SK-N-SH (cell line): ENCODE measurements around the gene PROSER1. TPM values are rescaled to one million over a fixed set of nuclear protein-coding genes. Genes with fewer than 3 reads are reported as not detected.

Experiments used
- CTCF ChIA-PET: fragments of 300-600, 350-600 bp; formaldehyde crosslinking; extraction: SDS; loops from one replicate; lab custom pipeline; 2021; lab: Yijun Ruan, JAX
- POLR2A ChIA-PET: fragments of 350-600 bp; sonication (Branson Sonifier 250); formaldehyde crosslinking; extraction: SDS; loops from one replicate; lab custom pipeline; 2020; ENCODE audit warnings: antibody characterized with exemption, inconsistent platforms; lab: Yijun Ruan, JAX
- DNase-seq: peaks from one replicate; pipeline ENCODE4 v3.0.0; 2012
- H2AFZ ChIP-seq: fragments of 200-600 bp; sonication (generic); 2 replicates; pipeline ENCODE4 v1.8.1; 2016; ENCODE audit warnings: antibody characterized with exemption, mild to moderate bottlenecking, low read depth
- H3F3A ChIP-seq: fragments of 200-600 bp; sonication (generic); replicated peaks from 2 replicates; pipeline ENCODE3; 2016; ENCODE audit warnings: antibody characterized with exemption, mild to moderate bottlenecking; ENCODE audit not compliant: insufficient read depth
- H3K27ac ChIP-seq, 2 experiments: fragments of 200-500 bp in 1 of 2; fragments of 200-600 bp in 1 of 2; sonication (Bioruptor generic) in 1 of 2; sonication (generic), shearing (Covaris generic) in 1 of 2; 2 replicates each; pipeline versions ENCODE4 v1.5.1 to v1.6.1; 2014 to 2016; ENCODE audit warnings: low read depth in 2 of 2, inconsistent platforms in 1 of 2, low read length in 1 of 2, mild to moderate bottlenecking in 1 of 2, mixed read lengths in 1 of 2
- H3K27me3 ChIP-seq: fragments of 200-600 bp; sonication (generic), shearing (Covaris generic); 2 replicates; pipeline ENCODE4 v1.6.1; 2016; ENCODE audit warnings: mixed run types; ENCODE audit not compliant: insufficient read depth
- H3K36me3 ChIP-seq, 2 experiments: fragments of 200-500 bp in 1 of 2; fragments of 200-600 bp in 1 of 2; sonication (Bioruptor generic) in 1 of 2; sonication (generic) in 1 of 2; replicated peaks in 1 of 2; 2 replicates each; pipeline versions ENCODE3 to v1.5.1; 2014 to 2016; ENCODE audit warnings: low read length in 1 of 2, mild to moderate bottlenecking in 1 of 2; ENCODE audit not compliant: insufficient read depth in 2 of 2, control insufficient read depth in 1 of 2
- H3K4me1 ChIP-seq, 2 experiments: fragments of 200-500 bp in 1 of 2; fragments of 200-600 bp in 1 of 2; sonication (Bioruptor generic) in 1 of 2; sonication (generic), shearing (Covaris generic) in 1 of 2; 2 replicates each; pipeline versions ENCODE4 v1.5.1 to v1.6.1; 2014 to 2016; ENCODE audit warnings: low read depth in 1 of 2, low read length in 1 of 2, mixed run types in 1 of 2; ENCODE audit not compliant: insufficient read depth in 2 of 2, control insufficient read depth in 1 of 2
- H3K4me2 ChIP-seq: fragments of 200-600 bp; sonication (generic), shearing (Covaris generic); 2 replicates; pipeline ENCODE4 v1.6.1; 2017; ENCODE audit warnings: mixed run types
- H3K4me3 ChIP-seq, 2 experiments: fragments of 200-500 bp in 1 of 2; fragments of 200-600 bp in 1 of 2; sonication (Bioruptor generic) in 1 of 2; sonication (generic), shearing (Covaris generic) in 1 of 2; 2 replicates each; pipeline versions ENCODE4 v1.5.1 to v1.8.1; 2014 to 2016; ENCODE audit warnings: low read depth in 2 of 2, inconsistent platforms in 1 of 2, low read length in 1 of 2, mild to moderate bottlenecking in 1 of 2, mixed read lengths in 1 of 2, moderate library complexity in 1 of 2
- H3K79me2 ChIP-seq: fragments of 200-600 bp; sonication (generic); 2 replicates; pipeline ENCODE4 v1.8.1; 2017; ENCODE audit warnings: mild to moderate bottlenecking; ENCODE audit not compliant: insufficient read depth
- H3K9ac ChIP-seq: fragments of 200-600 bp; sonication (generic); 2 replicates; pipeline ENCODE4 v1.6.1; 2017; ENCODE audit warnings: mixed run types
- H3K9me2 ChIP-seq: fragments of 200-600 bp; sonication (generic); 2 replicates; pipeline ENCODE4 v1.6.1; 2017; ENCODE audit warnings: mixed run types
- H3K9me3 ChIP-seq: fragments of 200-600 bp; sonication (generic); 2 replicates; pipeline ENCODE4 v1.6.1; 2017; ENCODE audit warnings: mixed run types, mild to moderate bottlenecking, moderate library complexity
- H4K20me1 ChIP-seq: fragments of 200-600 bp; sonication (generic); 2 replicates; pipeline ENCODE4 v1.6.1; 2017; ENCODE audit warnings: mild to moderate bottlenecking, mixed run types; ENCODE audit not compliant: insufficient read depth
- ELF1 ChIP-seq: IDR thresholded peaks from 2 replicates; pipeline ENCODE4 v1.4.0; 2012
- EP300 ChIP-seq, 2 experiments: IDR thresholded peaks; 2 replicates each; pipeline versions ENCODE4 v1.4.0 to v1.6.1; 2012; ENCODE audit warnings: borderline replicate concordance in 1 of 2, low read depth in 1 of 2, low read length in 1 of 2
- EZH2phosphoT487 ChIP-seq: fragments of 200-600 bp; sonication (generic); IDR thresholded peaks from 2 replicates; pipeline ENCODE4 v1.6.1; 2017; ENCODE audit warnings: low read depth, mixed run types, mild to moderate bottlenecking, antibody characterized with exemption, moderate library complexity, borderline replicate concordance
- FOSL2 ChIP-seq: IDR thresholded peaks from 2 replicates; pipeline ENCODE4 v1.4.0; 2012; ENCODE audit warnings: low read depth, mild to moderate bottlenecking, moderate library complexity, borderline replicate concordance
- FOXJ3 ChIP-seq: sonication (generic); formaldehyde crosslinking; IDR thresholded peaks from 2 replicates; pipeline ENCODE4 v1.5.1; 2020; ENCODE audit warnings: mild to moderate bottlenecking, missing genetic modification reagents
- GABPA ChIP-seq: IDR thresholded peaks from 2 replicates; pipeline ENCODE4 v1.4.0; 2012; ENCODE audit warnings: low read depth, mild to moderate bottlenecking
- GATA2 ChIP-seq: sonication (generic); formaldehyde crosslinking; IDR thresholded peaks from 2 replicates; pipeline ENCODE4 v1.5.0; 2020; ENCODE audit warnings: mild to moderate bottlenecking, missing genetic modification reagents
- JUND ChIP-seq: IDR thresholded peaks from 2 replicates; pipeline ENCODE4 v1.4.0; 2012
- MEF2A ChIP-seq: IDR thresholded peaks from 2 replicates; pipeline ENCODE4 v1.4.0; 2012; ENCODE audit warnings: low read depth, borderline replicate concordance
- RCOR1 ChIP-seq: fragments of 150-350 bp; IDR thresholded peaks from 2 replicates; pipeline ENCODE4 v1.6.1; 2017; ENCODE audit warnings: antibody characterized with exemption, low read length
- RFX5 ChIP-seq: IDR thresholded peaks from 2 replicates; pipeline ENCODE4 v1.6.1; 2012; ENCODE audit warnings: mild to moderate bottlenecking, improper control_type of control experiment, low read length
- RXRA ChIP-seq: IDR thresholded peaks from 2 replicates; pipeline ENCODE4 v1.4.0; 2012; ENCODE audit warnings: low read depth, mild to moderate bottlenecking, borderline replicate concordance
- SIN3A ChIP-seq: IDR thresholded peaks from 2 replicates; pipeline ENCODE4 v1.6.1; 2012; ENCODE audit warnings: low read depth, mild to moderate bottlenecking, low read length, moderate library complexity, borderline replicate concordance
- WGBS: methylation state at CpG from one replicate; pipeline ENCODE4 v1.1.6; 2017; ENCODE audit warnings: low lambda C conversion rate; 5-methylcytosine and 5-hydroxymethylcytosine counted together
- polyA plus RNA-seq, 3 experiments: library from polyadenylated mRNA; depleted of rRNA; stranded (reverse); fragments of >200 nt; gene quantifications; 2 replicates each; pipeline ENCODE4 v1.2.3, GENCODE V29; 2012
- TF ChIP-seq, protein P1 (sequence below): IDR thresholded peaks from 2 replicates; pipeline ENCODE4 v1.4.0; 2012; ENCODE audit warnings: low read depth, borderline replicate concordance
- TF ChIP-seq, protein P2 (sequence below): fragments of 200-600 bp; sonication (generic); IDR thresholded peaks from 2 replicates; pipeline ENCODE4 v1.6.1; 2017; ENCODE audit warnings: antibody characterized with exemption, mild to moderate bottlenecking, moderate library complexity

Gene PROSER1
- polyA plus RNA-seq, 1 of the 3 experiments (the other 2 are of a cell fraction), result 14.8 TPM

DNA sequence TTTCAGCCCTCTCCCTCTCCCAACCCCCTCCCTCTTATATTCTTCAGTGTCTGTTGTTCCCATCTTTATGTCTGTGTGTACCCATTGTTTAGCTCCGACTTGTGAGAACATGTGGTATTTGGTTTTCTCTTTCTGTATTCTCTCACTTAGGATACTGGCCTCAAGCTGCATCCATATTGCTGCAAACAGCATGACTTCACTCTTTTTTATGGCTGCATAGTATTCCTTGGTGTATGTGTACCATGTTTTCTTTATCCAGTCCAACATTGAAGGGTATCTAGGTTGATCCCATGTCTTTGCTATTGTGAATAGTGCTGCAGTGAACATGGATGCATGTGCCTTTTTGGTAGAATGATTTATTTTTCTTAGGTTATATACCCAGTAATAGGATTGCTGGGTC is 18.1 kb upstream of the PROSER1 start:
- CTCF ChIA-PET, result interaction anchor here (1.6 kb wide), 1 partner anchor 556 kb away, joined by 4 read pairs; no protein-coding TSS in a partner anchor
- H3K4me2 ChIP-seq, result no peak overlapping the region
- H3K9me3 ChIP-seq, result no peaks in the 10 kb centered on the region
- no peak overlapping the region for H2AFZ ChIP-seq
- no peaks in the 10 kb centered on the region for H3F3A ChIP-seq
- H3K79me2 ChIP-seq, result no peaks in the 10 kb centered on the region
- 86% methylated on average over 1 of the region's 1 CpG for WGBS
- no peaks in the 10 kb centered on the region for H3K36me3 ChIP-seq
- POLR2A ChIA-PET, result no interaction called here
- no peaks in the 10 kb centered on the region for H3K27me3 ChIP-seq
- H4K20me1 ChIP-seq, result no peaks in the 10 kb centered on the region
- no peak overlapping the region for H3K9ac ChIP-seq
- TF ChIP-seq GABPA (no peak), MEF2A (no peak), RCOR1 (no peak), RFX5 (no peak), ELF1 (no peak), FOSL2 (no peak), EP300 (IDR thresholded peaks at IDR 0.05; ENCODE audit: borderline replicate concordance in 1 of 2, low read depth in 1 of 2, low read length in 1 of 2) (no peak), GATA2 (CRISPR knock-in tag) (no peak), FOXJ3 (CRISPR knock-in tag) (no peak), RXRA (no peak), SIN3A (no peak), JUND (no peak), EZH2phosphoT487 (no peak)
- TF ChIP-seq, protein P1, sequence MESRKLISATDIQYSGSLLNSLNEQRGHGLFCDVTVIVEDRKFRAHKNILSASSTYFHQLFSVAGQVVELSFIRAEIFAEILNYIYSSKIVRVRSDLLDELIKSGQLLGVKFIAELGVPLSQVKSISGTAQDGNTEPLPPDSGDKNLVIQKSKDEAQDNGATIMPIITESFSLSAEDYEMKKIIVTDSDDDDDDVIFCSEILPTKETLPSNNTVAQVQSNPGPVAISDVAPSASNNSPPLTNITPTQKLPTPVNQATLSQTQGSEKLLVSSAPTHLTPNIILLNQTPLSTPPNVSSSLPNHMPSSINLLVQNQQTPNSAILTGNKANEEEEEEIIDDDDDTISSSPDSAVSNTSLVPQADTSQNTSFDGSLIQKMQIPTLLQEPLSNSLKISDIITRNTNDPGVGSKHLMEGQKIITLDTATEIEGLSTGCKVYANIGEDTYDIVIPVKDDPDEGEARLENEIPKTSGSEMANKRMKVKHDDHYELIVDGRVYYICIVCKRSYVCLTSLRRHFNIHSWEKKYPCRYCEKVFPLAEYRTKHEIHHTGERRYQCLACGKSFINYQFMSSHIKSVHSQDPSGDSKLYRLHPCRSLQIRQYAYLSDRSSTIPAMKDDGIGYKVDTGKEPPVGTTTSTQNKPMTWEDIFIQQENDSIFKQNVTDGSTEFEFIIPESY, result no peak
- TF ChIP-seq, protein P2, sequence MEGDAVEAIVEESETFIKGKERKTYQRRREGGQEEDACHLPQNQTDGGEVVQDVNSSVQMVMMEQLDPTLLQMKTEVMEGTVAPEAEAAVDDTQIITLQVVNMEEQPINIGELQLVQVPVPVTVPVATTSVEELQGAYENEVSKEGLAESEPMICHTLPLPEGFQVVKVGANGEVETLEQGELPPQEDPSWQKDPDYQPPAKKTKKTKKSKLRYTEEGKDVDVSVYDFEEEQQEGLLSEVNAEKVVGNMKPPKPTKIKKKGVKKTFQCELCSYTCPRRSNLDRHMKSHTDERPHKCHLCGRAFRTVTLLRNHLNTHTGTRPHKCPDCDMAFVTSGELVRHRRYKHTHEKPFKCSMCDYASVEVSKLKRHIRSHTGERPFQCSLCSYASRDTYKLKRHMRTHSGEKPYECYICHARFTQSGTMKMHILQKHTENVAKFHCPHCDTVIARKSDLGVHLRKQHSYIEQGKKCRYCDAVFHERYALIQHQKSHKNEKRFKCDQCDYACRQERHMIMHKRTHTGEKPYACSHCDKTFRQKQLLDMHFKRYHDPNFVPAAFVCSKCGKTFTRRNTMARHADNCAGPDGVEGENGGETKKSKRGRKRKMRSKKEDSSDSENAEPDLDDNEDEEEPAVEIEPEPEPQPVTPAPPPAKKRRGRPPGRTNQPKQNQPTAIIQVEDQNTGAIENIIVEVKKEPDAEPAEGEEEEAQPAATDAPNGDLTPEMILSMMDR, result no peak
- TF ChIP-seq, all 33 proteins: peak for 0
- Histone ChIP-seq H3K27ac (no peak overlapping the region), H3K4me1 (no peaks in the 10 kb centered on the region; a peak in 1 of 4 replicates), H3K9me2 (no peaks in the 10 kb centered on the region), H3K4me3 (no peak overlapping the region)
- no peak for DNase-seq

DNA sequence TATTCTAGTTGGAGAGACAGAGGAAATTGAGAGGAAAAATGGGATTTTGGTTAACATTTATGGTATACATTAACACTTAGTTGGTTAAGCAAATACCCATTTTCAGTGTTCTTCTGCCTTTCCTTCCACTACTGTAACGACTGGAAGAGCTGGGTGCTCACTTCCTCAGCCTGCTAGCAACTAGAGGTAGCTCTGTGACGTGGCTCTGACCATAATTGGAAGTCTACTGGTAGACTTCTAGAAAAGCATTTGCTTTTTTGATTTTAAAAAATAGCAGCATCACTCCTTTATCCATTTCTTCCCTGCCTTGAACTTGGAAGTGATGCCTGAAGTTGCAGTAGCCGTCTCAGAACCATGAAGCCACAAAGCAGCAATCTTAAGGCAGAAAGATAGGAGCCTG is 16.2 kb upstream of the PROSER1 start:
- no peak for DNase-seq
- no peak for TF ChIP-seq FOXJ3 (CRISPR knock-in tag)
- TF ChIP-seq, all 33 proteins: peak for 0
- Histone ChIP-seq H3K36me3 (no peaks in the 10 kb centered on the region), H3K27ac (no peak overlapping the region), H3K27me3 (no peaks in the 10 kb centered on the region), H3F3A (no peaks in the 10 kb centered on the region), H3K4me1 (no peaks in the 10 kb centered on the region; a peak in 1 of 4 replicates), H3K4me3 (no peak overlapping the region), H3K4me2 (no peak overlapping the region), H2AFZ (no peak overlapping the region), H3K9me3 (no peaks in the 10 kb centered on the region), H3K79me2 (no peaks in the 10 kb centered on the region), H4K20me1 (no peaks in the 10 kb centered on the region), H3K9me2 (no peaks in the 10 kb centered on the region), H3K9ac (no peak overlapping the region)
- WGBS, result 80% methylated on average over 3 of the region's 3 CpGs
- POLR2A ChIA-PET, result no interaction called here
- CTCF ChIA-PET, result interaction anchor here (1.2 kb wide), 1 partner anchor 558 kb away, joined by 6 read pairs; no protein-coding TSS in a partner anchor
